IPS-18c (cell line): ENCODE measurements around the gene TJAP1.
A peak's percentile ranks its signal among the peaks of the same experiment; 100 is the strongest.
"Not testable (repeated sequence)": the region's sequence is repeated elsewhere in the genome, so short reads cannot be mapped to it uniquely, and the experiment has no call there.

Experiments used
- H3K4me3 ChIP-seq: 2 replicates; pipeline ENCODE4 v1.7.0; 2013; ENCODE audit warnings: low read depth, mild to moderate bottlenecking, low read length, moderate library complexity; ENCODE audit not compliant: insufficient read depth
- H3K9me3 ChIP-seq: one replicate; pipeline ENCODE4 v1.6.1; 2013; ENCODE audit warnings: mild to moderate bottlenecking, low read length, moderate library complexity; ENCODE audit not compliant: control insufficient read depth, insufficient read depth

TJAP1 gene

DNA sequence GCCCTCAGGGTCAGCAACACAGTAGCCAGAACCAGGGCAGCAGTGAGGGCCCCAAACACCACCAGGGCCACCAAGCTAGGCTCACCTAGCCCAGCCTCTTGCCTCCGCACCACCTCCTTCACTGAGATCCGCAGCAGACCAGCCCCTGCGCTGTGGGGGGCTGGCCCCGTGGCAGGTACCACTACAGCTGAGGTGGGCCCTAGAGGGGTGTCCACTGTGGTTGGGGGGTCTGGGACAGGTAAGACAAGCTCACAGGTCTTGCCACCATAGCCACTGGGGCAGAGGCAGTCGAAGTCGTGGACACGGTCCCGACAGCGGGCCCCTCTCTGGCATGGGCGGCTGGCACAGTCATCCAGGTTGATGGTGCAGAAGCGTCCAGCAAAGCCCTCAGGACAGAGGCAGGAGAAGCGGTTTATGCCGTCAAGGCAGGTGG lies 26.7 kb upstream of the TJAP1 start:
- H3K9me3 ChIP-seq, result no peaks in the 10 kb centered on the region
- no peak overlapping the region for H3K4me3 ChIP-seq

DNA sequence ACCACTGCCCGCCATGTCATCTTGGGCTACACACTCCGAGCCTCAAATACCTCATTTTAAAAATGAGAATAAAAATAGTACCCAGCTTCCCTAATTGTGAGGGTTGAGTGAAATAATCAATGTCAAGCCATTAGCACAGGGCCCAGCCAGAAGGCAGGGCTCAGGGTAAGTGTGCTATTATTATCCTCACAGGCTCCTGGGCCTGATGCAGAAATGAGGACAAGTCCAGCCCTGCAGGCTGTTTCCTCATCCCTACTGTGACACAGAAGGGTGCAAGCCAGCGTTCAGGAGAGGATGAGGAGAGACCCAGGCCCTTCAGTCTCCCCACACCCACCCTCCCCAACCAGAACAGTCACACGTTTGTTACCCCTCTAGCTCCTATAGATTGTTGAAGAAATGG lies 26.0 kb upstream of the TJAP1 start:
- Histone ChIP-seq H3K9me3 (no peaks in the 10 kb centered on the region), H3K4me3 (no peak overlapping the region)

- H3K9me3 ChIP-seq, result no peaks in the 10 kb centered on the region
- H3K4me3 ChIP-seq, result no peak overlapping the region
Observed at GRCh38 chr6:43451939-43452338, 25.4 kb upstream of the TJAP1 start.

- Histone ChIP-seq H3K4me3 (no peak overlapping the region), H3K9me3 (no peaks in the 10 kb centered on the region)
Observed at GRCh38 chr6:43452896-43453295, 24.5 kb upstream of the TJAP1 start.

GRCh38 chr6:43453831-43454230 lies 23.5 kb upstream of the TJAP1 start:
- no peak overlapping the region for H3K4me3 ChIP-seq
- H3K9me3 ChIP-seq, result no peaks in the 10 kb centered on the region

DNA sequence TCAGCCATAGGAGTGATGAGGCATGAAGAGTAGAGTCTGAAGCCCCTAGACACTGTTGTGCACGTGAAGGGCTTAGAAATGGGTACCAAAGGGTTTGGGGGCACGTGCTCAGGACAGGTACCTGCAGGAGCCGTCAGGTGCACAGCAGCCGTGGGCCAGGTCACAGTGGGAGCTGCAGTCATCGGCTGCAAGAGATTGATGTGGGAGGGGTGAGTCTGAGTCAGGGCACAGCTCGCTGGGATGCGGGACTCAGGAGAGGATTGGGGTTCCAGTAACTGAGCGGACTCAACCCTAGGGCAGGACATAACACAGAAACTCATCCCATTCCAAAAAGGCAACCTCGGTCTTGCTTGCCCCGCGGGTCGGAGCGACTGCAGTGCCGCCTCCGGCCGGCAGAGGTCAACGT lies 23.1 kb upstream of the TJAP1 start:
- peak overlapping the region; percentile 58; the same call in 1 of the 2 replicates for H3K4me3 ChIP-seq
- no peaks in the 10 kb centered on the region for H3K9me3 ChIP-seq

DNA sequence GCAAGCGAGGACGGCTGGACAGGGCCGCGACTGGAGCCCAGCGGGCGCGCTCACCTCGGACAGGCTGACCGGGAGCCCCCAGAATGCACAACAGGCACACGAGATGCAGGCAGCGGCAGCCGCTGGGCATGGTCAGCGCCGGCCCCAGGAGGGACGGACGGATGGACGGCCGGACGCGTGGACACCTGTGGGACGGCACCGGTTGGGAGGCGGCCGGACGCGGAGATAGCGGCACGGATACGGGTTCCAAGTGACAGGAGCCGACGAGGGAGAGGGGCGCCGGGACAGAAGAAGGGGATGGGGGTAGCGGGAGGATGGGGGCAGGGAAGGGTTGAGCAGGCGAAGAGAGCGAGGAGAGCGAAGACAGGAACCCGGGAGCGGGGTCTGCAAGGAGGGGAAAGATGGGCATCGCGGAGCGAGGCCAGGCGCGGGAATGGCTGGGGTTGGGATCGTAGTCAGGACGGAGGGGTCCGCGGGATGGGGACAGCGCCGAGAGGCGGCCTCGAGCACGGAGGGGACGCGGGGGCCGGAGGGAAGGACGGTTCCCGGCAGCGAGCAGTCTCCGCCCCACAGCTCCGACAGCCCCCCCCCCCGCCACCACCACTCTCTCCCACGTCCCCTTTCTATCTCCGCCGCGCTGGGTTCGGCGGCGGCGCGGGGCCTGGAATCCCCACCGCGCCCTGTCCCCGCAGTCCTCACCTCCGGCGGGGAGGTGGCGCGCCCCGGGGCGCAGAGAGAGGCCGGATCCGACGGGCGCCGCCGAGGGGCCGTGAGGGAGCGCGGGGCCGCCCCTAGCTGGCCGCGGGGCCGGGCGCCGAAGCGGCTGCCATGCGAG lies 22.5 kb upstream of the TJAP1 start:
- H3K9me3 ChIP-seq, result no peaks in the 10 kb centered on the region
- H3K4me3 ChIP-seq, result peak overlapping the region; percentile 58

DNA sequence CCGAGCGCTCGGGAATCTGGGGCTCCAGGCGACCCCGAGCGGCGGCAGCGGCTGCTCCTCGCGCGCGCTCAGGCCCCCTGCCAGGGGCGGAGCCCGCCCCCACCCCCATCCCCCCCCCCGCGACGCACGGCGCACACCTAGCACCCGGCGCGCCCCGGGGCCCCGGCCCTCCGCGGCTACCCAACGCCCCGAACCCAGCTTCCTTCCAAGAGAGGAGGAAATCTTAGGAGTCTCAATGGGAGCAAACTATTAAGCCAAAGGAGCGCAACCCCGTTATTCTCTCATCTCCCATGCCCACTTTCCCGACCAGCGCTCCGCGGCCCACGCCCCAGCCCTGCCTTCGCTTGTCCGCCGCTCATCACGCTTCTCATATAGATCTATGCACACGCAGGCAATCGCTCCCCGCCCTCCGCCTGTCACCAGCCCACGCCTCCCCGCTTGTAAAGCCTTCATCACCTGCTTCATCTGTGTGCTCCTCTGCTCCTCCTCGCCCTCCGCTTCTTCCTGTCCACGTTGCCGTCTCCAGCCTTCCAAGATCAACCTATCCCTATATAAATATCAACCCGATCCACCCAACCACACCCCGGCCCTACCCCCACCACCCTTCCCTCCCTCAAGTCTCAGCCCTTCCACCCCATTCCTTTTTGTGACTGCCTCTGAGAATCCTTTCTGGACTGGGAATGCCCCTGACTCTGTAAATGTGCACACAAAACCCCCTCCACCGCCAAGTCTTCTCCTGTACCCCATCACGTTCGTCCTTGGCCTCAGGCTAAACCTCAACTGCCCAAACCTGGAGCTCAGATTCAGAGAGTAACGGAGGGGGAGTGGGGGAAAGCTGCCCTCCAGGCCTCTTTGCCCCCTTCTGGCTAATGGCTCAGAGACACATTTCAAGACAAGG lies 21.6 kb upstream of the TJAP1 start, which contains the start of gene DLK2:
TSS of gene DLK2 (minus strand) at position 18 of the 898 bp plus-strand sequence. CDS start 723 bp downstream, outside the sequence.
- Histone ChIP-seq H3K4me3 (peak within 1 kb of the TSS; percentile 58), H3K9me3 (no peaks in the 10 kb centered on the region)

DNA sequence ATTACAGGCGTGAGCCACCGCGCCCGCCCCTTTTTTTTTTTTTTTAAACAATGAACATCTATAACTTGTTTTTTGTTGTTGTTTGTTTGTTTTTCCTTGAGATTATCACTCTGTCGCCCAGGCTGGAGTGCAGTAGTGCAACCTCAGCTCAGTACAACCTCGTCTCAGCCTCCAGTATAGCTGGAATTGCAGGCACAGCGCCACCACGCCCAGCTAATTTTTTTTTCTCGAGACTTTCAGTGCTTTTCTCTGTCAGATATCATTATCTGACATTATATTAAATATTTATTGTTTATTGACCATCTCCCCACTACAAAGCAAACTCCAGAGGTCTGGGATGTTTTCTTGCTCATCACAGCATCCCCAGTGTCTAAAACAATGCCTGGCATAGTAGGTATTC lies 19.7 kb upstream of the TJAP1 start:
- no peak overlapping the region for H3K4me3 ChIP-seq
- H3K9me3 ChIP-seq, result no peaks in the 10 kb centered on the region

GRCh38 chr6:43458154-43458553 lies 19.2 kb upstream of the TJAP1 start:
- not testable (repeated sequence) for H3K4me3 ChIP-seq

DNA sequence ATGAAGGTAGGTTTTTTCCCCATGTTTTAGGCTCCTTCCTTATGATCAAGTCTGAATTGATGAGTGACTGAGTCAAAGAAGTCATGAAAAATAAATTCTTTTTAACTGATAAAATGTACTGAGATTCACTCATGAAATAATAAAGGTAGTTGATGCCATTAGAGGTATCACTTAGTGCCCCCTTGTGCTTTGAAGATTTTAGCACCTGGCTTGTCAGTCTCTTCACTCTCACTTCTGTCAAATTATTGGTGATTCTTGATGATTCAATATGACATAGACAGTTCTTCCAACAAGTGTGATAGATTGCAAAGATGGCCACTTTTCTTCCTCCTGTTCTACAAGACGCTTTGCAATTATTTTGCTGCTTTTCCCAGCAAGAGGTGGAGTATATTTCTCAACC lies 17.8 kb upstream of the TJAP1 start:
- Histone ChIP-seq H3K9me3 (no peaks in the 10 kb centered on the region), H3K4me3 (no peak overlapping the region)

More at GRCh38 chr6:43458154-43458553, 19.2 kb upstream of the TJAP1 start:
- not testable (repeated sequence) for H3K9me3 ChIP-seq

DNA sequence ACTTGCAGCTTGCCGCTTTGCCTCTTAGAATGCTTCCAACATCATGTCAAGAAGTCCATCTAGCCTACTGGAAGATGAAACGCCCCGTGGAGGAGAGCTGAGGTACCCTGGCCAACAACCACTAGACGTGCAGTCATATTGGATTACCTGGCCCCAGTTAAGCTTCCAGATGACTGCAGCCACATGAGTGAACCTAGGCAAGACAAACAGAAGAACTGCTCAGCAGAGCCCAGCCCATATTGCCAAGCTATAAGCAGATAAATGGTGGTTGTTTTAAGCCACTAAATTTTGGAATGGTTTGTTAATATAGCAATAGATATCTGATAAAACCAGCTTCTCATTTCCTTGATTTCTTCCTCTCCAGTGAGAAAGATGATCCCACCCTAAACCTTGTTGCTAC lies 17.3 kb upstream of the TJAP1 start:
- no peak overlapping the region for H3K4me3 ChIP-seq
- no peaks in the 10 kb centered on the region for H3K9me3 ChIP-seq

- H3K9me3 ChIP-seq, result no peaks in the 10 kb centered on the region
- H3K4me3 ChIP-seq, result no peak overlapping the region
Observed at GRCh38 chr6:43461936-43462335, 15.4 kb upstream of the TJAP1 start.

GRCh38 chr6:43464337-43464736 lies 13.0 kb upstream of the TJAP1 start:
- Histone ChIP-seq H3K4me3 (no peak overlapping the region), H3K9me3 (no peaks in the 10 kb centered on the region)

DNA sequence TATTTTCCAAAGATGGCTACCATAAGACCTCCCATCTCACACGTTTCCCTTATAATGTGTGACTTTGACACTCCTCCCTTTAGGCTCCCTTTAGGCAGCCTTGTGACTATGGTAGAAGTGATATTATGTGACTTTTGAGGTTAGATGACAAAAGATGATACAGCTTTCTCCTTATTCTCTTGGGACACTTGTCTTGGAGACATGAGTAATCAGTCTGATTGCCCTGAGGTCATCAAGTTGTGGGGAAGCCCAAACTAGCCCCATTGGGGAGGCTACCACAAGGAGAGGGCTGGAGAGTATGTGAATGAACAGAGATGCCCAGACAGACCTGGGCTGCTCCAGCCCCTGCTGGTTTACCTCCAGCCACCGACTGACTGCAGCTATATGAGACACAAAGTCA lies 11.4 kb upstream of the TJAP1 start:
- Histone ChIP-seq H3K4me3 (no peak overlapping the region), H3K9me3 (no peaks in the 10 kb centered on the region)

DNA sequence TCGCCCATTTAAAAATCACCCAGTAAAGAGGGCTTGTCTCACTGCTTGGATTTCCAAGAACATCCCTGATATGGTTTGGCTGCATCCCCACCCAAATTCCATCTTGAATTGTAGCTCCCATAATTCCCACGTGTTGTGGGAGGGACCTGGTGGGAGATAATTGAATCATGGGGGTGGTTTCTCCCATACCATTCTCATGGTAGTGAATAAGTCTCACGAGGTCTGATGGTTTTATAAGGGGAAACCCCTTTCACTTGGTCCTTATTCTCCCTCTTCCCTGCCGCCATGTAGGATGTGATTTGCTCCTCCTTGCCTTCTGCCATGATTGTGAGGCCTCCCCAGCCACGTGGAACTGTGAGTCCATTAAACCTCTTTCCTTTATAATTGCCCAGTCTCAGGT lies 10.1 kb upstream of the TJAP1 start:
- H3K4me3 ChIP-seq, H3K9me3 ChIP-seq: not testable (repeated sequence)

DNA sequence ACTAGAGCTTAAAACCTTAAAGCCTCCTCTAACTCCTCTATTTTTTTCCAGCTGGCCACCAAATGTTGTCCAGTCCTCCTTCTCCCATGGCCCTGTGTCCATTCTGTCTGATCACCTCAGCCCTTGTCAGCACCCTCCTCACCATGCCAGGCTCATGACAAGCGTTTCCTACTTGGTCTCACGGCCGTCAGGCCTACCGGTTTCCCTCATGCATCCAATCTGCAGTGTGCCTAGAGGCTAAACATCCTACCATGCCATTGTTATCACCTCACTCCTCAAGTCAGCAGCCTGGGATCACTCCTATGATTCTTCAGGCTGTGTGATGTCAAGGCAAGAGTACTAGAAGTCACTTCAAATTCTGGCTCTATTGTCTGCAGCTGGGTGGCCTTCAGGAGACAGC lies 9.6 kb upstream of the TJAP1 start:
- H3K9me3 ChIP-seq, result no peaks in the 10 kb centered on the region
- H3K4me3 ChIP-seq, result no peak overlapping the region; the same call in 1 of the 2 replicates

GRCh38 chr6:43468240-43468639 lies 9.1 kb upstream of the TJAP1 start:
- Histone ChIP-seq H3K4me3 (no peak overlapping the region), H3K9me3 (no peaks in the 10 kb centered on the region)
